Measurements from ENCODE around the gene ADAMTS8. TPM values are rescaled to one million over a fixed set of nuclear protein-coding genes. Genes with fewer than 3 reads are reported as not detected.

ADAMTS8 gene
- total RNA-seq, 1 experiment from 2014 or later: not detected

DNA sequence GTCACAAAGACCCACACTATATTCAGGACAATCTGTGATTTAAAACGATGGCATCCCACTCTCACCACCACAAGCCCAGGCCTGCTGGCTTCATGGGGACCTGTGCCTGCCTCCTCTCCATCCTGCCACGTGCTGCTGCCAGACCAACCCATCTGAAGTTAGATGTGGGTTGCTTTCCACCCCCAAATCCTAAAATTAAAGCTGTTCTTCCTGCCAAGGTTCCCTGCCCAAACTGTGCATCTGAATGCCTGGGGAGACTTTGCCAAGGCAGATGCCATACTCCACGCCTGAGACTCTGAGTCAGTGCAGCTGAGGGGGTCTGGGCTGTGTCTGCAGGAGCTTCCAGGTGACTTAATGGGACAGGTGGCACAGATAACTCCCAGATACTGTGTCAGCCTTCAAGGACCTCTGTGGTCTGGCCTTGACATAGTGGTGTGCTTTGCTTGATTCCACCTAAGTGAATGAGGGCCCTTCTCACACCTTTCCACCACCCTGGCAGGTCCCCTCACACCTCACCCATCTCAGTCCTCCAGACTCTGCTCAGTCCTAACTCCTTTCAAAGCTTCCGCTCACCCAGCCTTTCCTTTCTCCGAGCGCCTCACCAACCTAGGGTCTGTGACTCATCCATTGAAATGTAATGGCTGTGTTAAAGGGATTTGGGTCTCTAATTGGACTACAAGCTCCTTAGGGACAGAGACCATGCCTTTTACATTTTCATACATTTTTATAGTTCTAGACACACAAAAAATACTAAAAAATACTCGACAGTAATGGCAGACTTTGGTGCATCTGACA, 18.6 kb downstream of the ADAMTS8 start:
- POLR2A ChIA-PET (ENCODE audit: unreplicated experiment): no interaction called here
- intact Hi-C loops (cut with micrococcal nuclease): loop anchor here (5.0 kb wide), 1 partner anchor 197 kb away; no protein-coding TSS in a partner anchor
- BruUV-seq (replicated peaks): no TSS peak

GRCh38 chr11:130408901-130409300, 19.5 kb downstream of the ADAMTS8 start:
- Histone ChIP-seq H3K4me1 (ENCODE audit: insufficient read depth, low read length) (peaks cover 28% of the 10 kb centered on the region), H2AFZ (ENCODE audit: low read length) (no peak overlapping the region), H3K9ac (ENCODE audit: low read length) (no peak overlapping the region), H3K79me2 (ENCODE audit: low read length) (no peaks in the 10 kb centered on the region), H3K9me2 (replicated peaks; ENCODE audit: low read length) (no peaks in the 10 kb centered on the region), H3F3A (ENCODE audit: low read length, unreplicated experiment) (no peaks in the 10 kb centered on the region), H3K27ac (ENCODE audit: low read length) (no peak overlapping the region), H3K9me3 (ENCODE audit: low read length) (no peaks in the 10 kb centered on the region), H3K27me3 (ENCODE audit: low read length) (no peaks in the 10 kb centered on the region; the same call in 1 of the 2 replicates), H4K20me1 (ENCODE audit: low read length) (no peaks in the 10 kb centered on the region), H3K36me3 (ENCODE audit: low read depth, low read length) (no peaks in the 10 kb centered on the region), H3K4me3 (ENCODE audit: low read length) (no peak overlapping the region), H3K4me2 (ENCODE audit: low read length) (no peak overlapping the region)
- POLR2A ChIA-PET (ENCODE audit: unreplicated experiment): no interaction called here
- ATAC-seq (no peak), DNase-seq (no peak)
- intact Hi-C loops (cut with micrococcal nuclease): no loop called here
- CTCF ChIA-PET: no interaction called here
- TF ChIP-seq EZH2 (IDR thresholded peaks at IDR 0.05; ENCODE audit: low read length, unreplicated experiment) (no peak), EZH2phosphoT487 (IDR thresholded peaks at IDR 0.05; ENCODE audit: borderline replicate concordance, low read length) (no peak)
- TF ChIP-seq, protein P1, sequence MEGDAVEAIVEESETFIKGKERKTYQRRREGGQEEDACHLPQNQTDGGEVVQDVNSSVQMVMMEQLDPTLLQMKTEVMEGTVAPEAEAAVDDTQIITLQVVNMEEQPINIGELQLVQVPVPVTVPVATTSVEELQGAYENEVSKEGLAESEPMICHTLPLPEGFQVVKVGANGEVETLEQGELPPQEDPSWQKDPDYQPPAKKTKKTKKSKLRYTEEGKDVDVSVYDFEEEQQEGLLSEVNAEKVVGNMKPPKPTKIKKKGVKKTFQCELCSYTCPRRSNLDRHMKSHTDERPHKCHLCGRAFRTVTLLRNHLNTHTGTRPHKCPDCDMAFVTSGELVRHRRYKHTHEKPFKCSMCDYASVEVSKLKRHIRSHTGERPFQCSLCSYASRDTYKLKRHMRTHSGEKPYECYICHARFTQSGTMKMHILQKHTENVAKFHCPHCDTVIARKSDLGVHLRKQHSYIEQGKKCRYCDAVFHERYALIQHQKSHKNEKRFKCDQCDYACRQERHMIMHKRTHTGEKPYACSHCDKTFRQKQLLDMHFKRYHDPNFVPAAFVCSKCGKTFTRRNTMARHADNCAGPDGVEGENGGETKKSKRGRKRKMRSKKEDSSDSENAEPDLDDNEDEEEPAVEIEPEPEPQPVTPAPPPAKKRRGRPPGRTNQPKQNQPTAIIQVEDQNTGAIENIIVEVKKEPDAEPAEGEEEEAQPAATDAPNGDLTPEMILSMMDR (conservative IDR thresholded peaks at IDR 0.05; ENCODE audit: low read depth, low read length): no peak
- BruUV-seq (replicated peaks): no TSS peak

More for the DNA sequence above, 18.6 kb downstream of the ADAMTS8 start:
- Histone ChIP-seq H2AFZ (ENCODE audit: low read length) (no peak overlapping the region), H3K79me2 (ENCODE audit: low read length) (no peaks in the 10 kb centered on the region), H3K4me3 (ENCODE audit: low read length) (no peak overlapping the region), H3K9me2 (replicated peaks; ENCODE audit: low read length) (no peaks in the 10 kb centered on the region), H3K4me2 (ENCODE audit: low read length) (no peak overlapping the region), H3K9me3 (ENCODE audit: low read length) (no peaks in the 10 kb centered on the region), H4K20me1 (ENCODE audit: low read length) (no peaks in the 10 kb centered on the region), H3K36me3 (ENCODE audit: low read depth, low read length) (no peaks in the 10 kb centered on the region), H3K27me3 (ENCODE audit: low read length) (no peaks in the 10 kb centered on the region; the same call in 1 of the 2 replicates), H3F3A (ENCODE audit: low read length, unreplicated experiment) (no peaks in the 10 kb centered on the region), H3K4me1 (ENCODE audit: insufficient read depth, low read length) (peaks cover 33% of the 10 kb centered on the region), H3K27ac (ENCODE audit: low read length) (no peak overlapping the region), H3K9ac (ENCODE audit: low read length) (no peak overlapping the region)
- ATAC-seq (no peak), DNase-seq (no peak)
- no peak for TF ChIP-seq EZH2phosphoT487 (IDR thresholded peaks at IDR 0.05; ENCODE audit: borderline replicate concordance, low read length)
- CTCF ChIA-PET: no interaction called here

DNA sequence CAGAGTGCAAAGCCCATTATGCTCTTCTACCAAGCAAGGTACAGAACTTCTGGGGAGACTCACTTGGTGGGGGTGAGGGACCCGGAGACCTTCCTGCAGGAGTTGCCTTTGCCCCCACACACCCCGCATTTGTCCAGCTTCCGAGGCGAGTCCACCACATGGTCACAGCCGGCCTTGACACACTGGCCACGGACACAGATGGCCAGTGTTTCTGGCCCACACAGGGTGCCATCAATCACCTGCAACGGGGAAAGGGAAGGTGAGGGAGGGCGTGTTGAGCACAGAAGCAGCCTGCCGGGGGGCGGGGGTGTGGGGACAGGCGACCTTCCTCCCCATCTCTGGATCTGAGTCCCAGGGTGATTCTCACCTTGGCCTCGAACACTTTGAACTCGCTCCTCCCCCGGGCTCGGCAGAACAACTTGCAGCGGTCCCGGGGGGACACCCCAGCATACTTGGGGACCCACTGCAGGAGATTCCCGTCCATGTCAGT, 20.0 kb downstream of the ADAMTS8 start:
- no peak for DNase-seq
- ChIA-PET CTCF (interaction anchor here (1.0 to 1.1 kb wide), 2 partner anchors 18 to 196 kb away, joined by 3 to 4 read pairs; no protein-coding TSS in a partner anchor), POLR2A (ENCODE audit: unreplicated experiment) (interaction anchor here (0.6 kb wide), 1 partner anchor 461 kb away, joined by 4 read pairs; no protein-coding TSS in a partner anchor)
- H2AFZ ChIP-seq (ENCODE audit: low read length): no peak overlapping the region
- no peak overlapping the region for H3K9ac ChIP-seq (ENCODE audit: low read length)
- no peaks in the 10 kb centered on the region; the same call in 1 of the 2 replicates for H3K27me3 ChIP-seq (ENCODE audit: low read length)
- no peaks in the 10 kb centered on the region for H3K36me3 ChIP-seq (ENCODE audit: low read depth, low read length)
- H3K79me2 ChIP-seq (ENCODE audit: low read length): no peaks in the 10 kb centered on the region
- H3F3A ChIP-seq (ENCODE audit: low read length, unreplicated experiment): no peaks in the 10 kb centered on the region
- no peaks in the 10 kb centered on the region for H3K9me3 ChIP-seq (ENCODE audit: low read length)
- intact Hi-C loops (cut with micrococcal nuclease): no loop called here
- no peak for TF ChIP-seq EZH2 (IDR thresholded peaks at IDR 0.05; ENCODE audit: low read length, unreplicated experiment)
- TF ChIP-seq EZH2phosphoT487 (IDR thresholded peaks at IDR 0.05; ENCODE audit: borderline replicate concordance, low read length): no peak
- peak overlapping the region; percentile 31 for H3K4me2 ChIP-seq (ENCODE audit: low read length)
- H3K4me1 ChIP-seq (ENCODE audit: insufficient read depth, low read length): peaks cover 28% of the 10 kb centered on the region
- no peak overlapping the region for H3K4me3 ChIP-seq (ENCODE audit: low read length)
- H3K27ac ChIP-seq (ENCODE audit: low read length): peak overlapping the region; percentile 9; the same call in 1 of the 2 replicates
- H4K20me1 ChIP-seq (ENCODE audit: low read length): no peaks in the 10 kb centered on the region
- no peaks in the 10 kb centered on the region for H3K9me2 ChIP-seq (replicated peaks; ENCODE audit: low read length)
- ATAC-seq: no peak
- BruUV-seq (replicated peaks): no TSS peak

All from PC-3 (cell line).